Measurements from ENCODE around the gene GRN. TPM values are rescaled to one million over a fixed set of nuclear protein-coding genes. Genes with fewer than 3 reads are reported as not detected.

Gene GRN
- polyA plus RNA-seq (2012; ENCODE audit: insufficient read depth, insufficient read length, low read depth) = 398 TPM

DNA sequence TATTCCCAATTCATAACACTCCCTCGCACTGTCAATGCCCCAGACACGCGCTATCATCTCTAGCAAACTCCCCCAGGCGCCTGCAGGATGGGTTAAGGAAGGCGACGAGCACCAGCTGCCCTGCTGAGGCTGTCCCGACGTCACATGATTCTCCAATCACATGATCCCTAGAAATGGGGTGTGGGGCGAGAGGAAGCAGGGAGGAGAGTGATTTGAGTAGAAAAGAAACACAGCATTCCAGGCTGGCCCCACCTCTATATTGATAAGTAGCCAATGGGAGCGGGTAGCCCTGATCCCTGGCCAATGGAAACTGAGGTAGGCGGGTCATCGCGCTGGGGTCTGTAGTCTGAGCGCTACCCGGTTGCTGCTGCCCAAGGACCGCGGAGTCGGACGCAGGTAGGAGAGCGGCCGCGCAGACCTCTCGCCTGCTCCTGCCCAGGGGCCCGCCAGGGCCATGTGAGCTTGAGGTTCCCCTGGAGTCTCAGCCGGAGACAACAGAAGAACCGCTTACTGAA lies at the start of gene GRN:
GRN (plus strand) TSS at position 364 of the 515 bp plus-strand sequence. CDS start 3,863 bp downstream, outside the sequence.
- no peaks in the 10 kb centered on the region for H3K27me3 ChIP-seq
- H3K4me1 ChIP-seq = no peaks in the 10 kb centered on the region
- no peaks in the 10 kb centered on the region for H3K9me3 ChIP-seq
- no peaks in the 10 kb centered on the region for H3K36me3 ChIP-seq
- peak within 1 kb of the TSS; percentile 83 for H3K4me3 ChIP-seq (ENCODE audit: low read depth, low read length)
- peak; percentile 96 for DNase-seq
- TF ChIP-seq, protein P1, sequence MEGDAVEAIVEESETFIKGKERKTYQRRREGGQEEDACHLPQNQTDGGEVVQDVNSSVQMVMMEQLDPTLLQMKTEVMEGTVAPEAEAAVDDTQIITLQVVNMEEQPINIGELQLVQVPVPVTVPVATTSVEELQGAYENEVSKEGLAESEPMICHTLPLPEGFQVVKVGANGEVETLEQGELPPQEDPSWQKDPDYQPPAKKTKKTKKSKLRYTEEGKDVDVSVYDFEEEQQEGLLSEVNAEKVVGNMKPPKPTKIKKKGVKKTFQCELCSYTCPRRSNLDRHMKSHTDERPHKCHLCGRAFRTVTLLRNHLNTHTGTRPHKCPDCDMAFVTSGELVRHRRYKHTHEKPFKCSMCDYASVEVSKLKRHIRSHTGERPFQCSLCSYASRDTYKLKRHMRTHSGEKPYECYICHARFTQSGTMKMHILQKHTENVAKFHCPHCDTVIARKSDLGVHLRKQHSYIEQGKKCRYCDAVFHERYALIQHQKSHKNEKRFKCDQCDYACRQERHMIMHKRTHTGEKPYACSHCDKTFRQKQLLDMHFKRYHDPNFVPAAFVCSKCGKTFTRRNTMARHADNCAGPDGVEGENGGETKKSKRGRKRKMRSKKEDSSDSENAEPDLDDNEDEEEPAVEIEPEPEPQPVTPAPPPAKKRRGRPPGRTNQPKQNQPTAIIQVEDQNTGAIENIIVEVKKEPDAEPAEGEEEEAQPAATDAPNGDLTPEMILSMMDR (IDR thresholded peaks at IDR 0.05; ENCODE audit: low read depth, low read length) = no peak

DNA sequence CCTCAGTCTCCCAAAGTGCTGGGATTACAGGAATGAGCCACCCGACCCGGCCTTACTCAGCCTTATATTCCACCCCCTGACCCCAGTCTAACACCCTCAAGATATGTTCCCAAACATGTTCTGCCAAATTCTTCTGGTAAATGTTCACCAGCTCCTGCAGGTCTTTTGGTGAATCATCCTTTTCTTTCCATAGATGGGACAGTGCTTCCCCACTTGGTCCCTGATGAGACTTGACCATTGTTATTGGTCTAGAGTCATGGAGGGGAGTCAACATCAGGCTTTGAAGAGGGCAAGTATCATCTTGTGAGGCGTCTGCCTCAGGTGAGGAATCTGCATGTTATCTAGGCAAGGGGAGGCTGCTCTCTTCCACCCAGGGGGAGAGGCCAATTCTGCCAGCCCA lies 47.1 kb upstream of the GRN start:
- Histone ChIP-seq H3K9me3 (no peaks in the 10 kb centered on the region), H3K4me3 (ENCODE audit: low read depth, low read length) (no peak overlapping the region)

DNA sequence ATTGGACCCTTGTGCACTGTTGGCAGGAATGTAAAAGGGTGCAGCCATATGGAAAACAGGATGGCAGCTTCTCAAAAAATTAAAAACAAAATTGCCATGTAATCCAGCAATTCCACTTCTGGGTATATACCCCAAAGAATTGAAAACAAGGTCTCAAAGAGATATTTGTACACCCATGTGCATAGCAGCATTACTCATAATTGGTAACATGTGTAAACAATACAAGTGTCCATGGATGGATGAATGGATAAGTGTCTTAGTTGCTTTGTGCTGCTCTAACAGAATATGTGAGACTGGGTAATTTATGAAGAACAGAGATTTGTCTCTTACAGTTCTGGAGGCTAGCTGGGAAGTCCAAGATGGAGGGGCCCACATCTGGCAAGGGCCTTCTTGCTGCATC lies 40.5 kb upstream of the GRN start:
- Histone ChIP-seq H3K4me3 (ENCODE audit: low read depth, low read length) (no peak overlapping the region), H3K36me3 (no peaks in the 10 kb centered on the region), H3K27me3 (no peaks in the 10 kb centered on the region), H3K9me3 (no peaks in the 10 kb centered on the region), H3K4me1 (no peaks in the 10 kb centered on the region)
- DNase-seq = no peak
- TF ChIP-seq, protein P1 (IDR thresholded peaks at IDR 0.05; ENCODE audit: low read depth, low read length) = no peak

More for the DNA sequence above, 47.1 kb upstream of the GRN start:
- no peak for DNase-seq
- no peaks in the 10 kb centered on the region for H3K27me3 ChIP-seq
- H3K36me3 ChIP-seq = no peaks in the 10 kb centered on the region
- no peaks in the 10 kb centered on the region for H3K4me1 ChIP-seq
- TF ChIP-seq, protein P1 (IDR thresholded peaks at IDR 0.05; ENCODE audit: low read depth, low read length) = no peak

DNA sequence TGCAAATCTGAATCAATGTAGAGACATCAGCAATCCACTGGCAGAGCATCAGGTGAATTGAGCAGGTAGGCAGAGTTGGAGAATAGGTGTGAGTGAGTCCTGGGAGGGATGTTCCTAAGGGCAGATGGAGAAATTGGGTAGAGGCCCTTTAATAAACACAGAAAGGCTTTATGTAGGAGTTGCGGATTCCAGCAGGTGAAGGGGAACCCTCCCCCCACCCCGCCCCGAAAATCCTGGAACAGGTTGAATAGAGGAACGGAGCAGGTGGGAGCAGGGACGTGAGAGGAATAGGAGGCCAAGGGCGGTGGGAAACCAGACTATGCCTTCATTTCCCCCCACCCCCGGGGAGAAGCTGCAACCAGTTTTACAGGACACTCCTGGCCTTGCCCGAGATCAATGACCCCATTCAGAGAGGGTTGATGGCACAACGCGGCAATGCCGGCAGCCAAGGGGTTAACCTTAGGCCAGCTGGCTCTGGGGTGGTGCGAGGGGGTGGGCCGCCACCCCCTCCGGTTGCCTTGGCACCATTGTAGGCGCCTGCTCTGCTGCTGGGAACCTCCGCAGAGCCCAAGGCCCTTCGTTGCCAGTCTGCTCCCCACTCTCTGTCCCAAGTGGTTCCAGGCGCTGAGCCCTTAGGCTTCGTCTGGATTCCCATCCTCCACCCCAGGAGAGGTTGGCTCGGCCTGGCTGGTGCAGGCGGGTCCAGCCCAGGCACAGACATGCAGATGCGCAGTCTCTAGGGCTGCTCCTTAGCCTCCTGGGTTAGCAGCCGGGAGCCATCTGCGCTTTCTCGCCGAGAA lies 37.5 kb upstream of the GRN start:
- Histone ChIP-seq H3K4me1 (peaks cover 6% of the 10 kb centered on the region), H3K36me3 (no peaks in the 10 kb centered on the region), H3K27me3 (no peaks in the 10 kb centered on the region), H3K9me3 (no peaks in the 10 kb centered on the region), H3K4me3 (ENCODE audit: low read depth, low read length) (peak overlapping the region; percentile 67)
- TF ChIP-seq, protein P1 (IDR thresholded peaks at IDR 0.05; ENCODE audit: low read depth, low read length) = no peak
- DNase-seq = peak; percentile 92

DNA sequence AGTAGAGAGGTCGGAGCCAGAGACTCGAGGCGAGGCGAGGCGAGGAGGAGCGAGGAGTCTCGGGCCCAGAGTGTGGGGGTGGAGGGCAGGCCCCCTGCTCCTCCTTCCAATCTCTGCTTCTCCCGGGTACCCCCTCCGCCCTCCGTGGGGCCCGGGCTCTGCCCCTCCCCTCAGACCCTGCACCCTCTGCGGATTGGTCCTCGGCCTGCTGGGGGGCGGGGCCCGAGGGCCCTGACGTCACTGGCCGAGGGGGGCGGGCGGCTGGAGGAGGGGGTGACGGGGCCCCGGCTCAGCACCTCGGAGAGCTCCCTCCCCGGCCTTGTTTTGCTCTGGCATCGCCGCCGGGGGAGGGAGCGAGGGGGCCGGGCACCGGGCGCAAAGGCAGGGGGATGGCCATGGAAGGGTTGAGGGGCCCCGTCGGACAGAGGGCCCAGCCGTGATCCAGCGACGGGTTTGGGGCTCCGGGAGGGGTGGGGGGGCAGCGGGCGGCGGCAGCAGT lies 36.7 kb upstream of the GRN start, which contains the start of gene RUNDC3A:
RUNDC3A (plus strand) TSS at position 282 of the 499 bp plus-strand sequence. CDS start 232 bp downstream, outside the sequence.
- peak; percentile 95 for DNase-seq
- no peaks in the 10 kb centered on the region for H3K27me3 ChIP-seq
- H3K4me3 ChIP-seq (ENCODE audit: low read depth, low read length) = peak within 1 kb of the TSS; percentile 67

More for the DNA sequence above, 36.7 kb upstream of the GRN start, which contains the start of gene RUNDC3A:
- Histone ChIP-seq H3K9me3 (no peaks in the 10 kb centered on the region), H3K36me3 (no peaks in the 10 kb centered on the region), H3K4me1 (peaks cover 6% of the 10 kb centered on the region)
- TF ChIP-seq, protein P1 (IDR thresholded peaks at IDR 0.05; ENCODE audit: low read depth, low read length) = no peak

Measured in BE2C (cell line).